A204.1 (cell line): ENCODE measurements around the gene HEXIM1.

ENCODE experiments used
- FAIRE-seq: peaks from 2 replicates; lab custom pipeline; 2012; peaks lifted over from hg19 to GRCh38; lab: Jason Lieb, UNC

HEXIM1 gene

GRCh38 chr17:45130681-45131615 is 17.3 kb upstream of the HEXIM1 start:
- no peak for FAIRE-seq

GRCh38 chr17:45131616-45132319 is 16.5 kb upstream of the HEXIM1 start:
- no peak for FAIRE-seq

GRCh38 chr17:45132320-45132571 is 16.0 kb upstream of the HEXIM1 start, which contains the start of gene PLCD3:
Gene PLCD3, minus strand, starts transcription at chr17:45132515. Its CDS starts 105 bp downstream, at chr17:45132410.
- no peak for FAIRE-seq

GRCh38 chr17:45132572-45133463 is 15.5 kb upstream of the HEXIM1 start:
- FAIRE-seq = no peak

GRCh38 chr17:45135192-45135977 is 12.9 kb upstream of the HEXIM1 start, which contains the start of gene ACBD4:
Gene ACBD4, plus strand, starts transcription at chr17:45135687. Its CDS starts 458 bp downstream, at chr17:45136145.
- peak; percentile 98 for FAIRE-seq

- FAIRE-seq = no peak
These were observed 12.1 kb upstream of the HEXIM1 start for GRCh38 chr17:45135978-45136791.

- FAIRE-seq = no peak
These were observed 11.3 kb upstream of the HEXIM1 start for GRCh38 chr17:45136846-45137560.

GRCh38 chr17:45137561-45138305 is 10.5 kb upstream of the HEXIM1 start:
- FAIRE-seq = no peak

GRCh38 chr17:45138911-45139532 is 9.3 kb upstream of the HEXIM1 start:
- no peak for FAIRE-seq

- FAIRE-seq = no peak
These were observed 8.7 kb upstream of the HEXIM1 start for GRCh38 chr17:45139533-45139920.

GRCh38 chr17:45143094-45143670 is 5.1 kb upstream of the HEXIM1 start:
- FAIRE-seq = no peak

- no peak for FAIRE-seq
These were observed 4.5 kb upstream of the HEXIM1 start for GRCh38 chr17:45143767-45144198.

- no peak for FAIRE-seq
These were observed 3.9 kb upstream of the HEXIM1 start for GRCh38 chr17:45144199-45145034.

- FAIRE-seq = no peak
These were observed 3.3 kb upstream of the HEXIM1 start for GRCh38 chr17:45145035-45145389.

GRCh38 chr17:45146166-45146565 is 2.1 kb upstream of the HEXIM1 start:
- no peak for FAIRE-seq

- no peak for FAIRE-seq
These were observed 1.7 kb upstream of the HEXIM1 start for GRCh38 chr17:45146592-45146889.

GRCh38 chr17:45146890-45147580 is 1.2 kb upstream of the HEXIM1 start:
- no peak for FAIRE-seq
